Measurements from ENCODE around the gene PYY.

Gene PYY

GRCh38 chr17:43918026-43918389, 35.7 kb downstream of the PYY start:
- in situ Hi-C loops (cut with MboI; ENCODE audit: low sequenced_read_pairs): no loop called here

GRCh38 chr17:43917348-43918025, 36.3 kb downstream of the PYY start:
- in situ Hi-C loops (cut with MboI; ENCODE audit: low sequenced_read_pairs): no loop called here

- in situ Hi-C loops (cut with MboI; ENCODE audit: low sequenced_read_pairs): no loop called here
These were observed 36.8 kb downstream of the PYY start for GRCh38 chr17:43917016-43917347.

GRCh38 chr17:43916385-43916784, 37.4 kb downstream of the PYY start:
- in situ Hi-C loops (cut with MboI; ENCODE audit: low sequenced_read_pairs): no loop called here

GRCh38 chr17:43915559-43915958, 38.2 kb downstream of the PYY start:
- in situ Hi-C loops (cut with MboI; ENCODE audit: low sequenced_read_pairs): no loop called here

- in situ Hi-C loops (cut with MboI; ENCODE audit: low sequenced_read_pairs): no loop called here
These were observed 39.3 kb downstream of the PYY start for GRCh38 chr17:43914451-43914850.

GRCh38 chr17:43913584-43913983, 40.2 kb downstream of the PYY start:
- in situ Hi-C loops (cut with MboI; ENCODE audit: low sequenced_read_pairs): no loop called here

- in situ Hi-C loops (cut with MboI; ENCODE audit: low sequenced_read_pairs): no loop called here
These were observed 41.0 kb downstream of the PYY start for GRCh38 chr17:43912635-43913304.

GRCh38 chr17:43911904-43912303, 41.8 kb downstream of the PYY start:
- in situ Hi-C loops (cut with MboI; ENCODE audit: low sequenced_read_pairs): no loop called here

- in situ Hi-C loops (cut with MboI; ENCODE audit: low sequenced_read_pairs): no loop called here
These were observed 44.1 kb downstream of the PYY start for GRCh38 chr17:43909537-43910231.

- in situ Hi-C loops (cut with MboI; ENCODE audit: low sequenced_read_pairs): no loop called here
These were observed 45.6 kb downstream of the PYY start for GRCh38 chr17:43907998-43908721.

- in situ Hi-C loops (cut with MboI; ENCODE audit: low sequenced_read_pairs): no loop called here
These were observed 46.2 kb downstream of the PYY start, which contains the start of gene MPP2 for GRCh38 chr17:43907425-43907981. MPP2 (minus strand) TSS chr17:43907536; CDS start chr17:43904460, 3,076 bp downstream.

- in situ Hi-C loops (cut with MboI; ENCODE audit: low sequenced_read_pairs): no loop called here
These were observed 46.8 kb downstream of the PYY start for GRCh38 chr17:43906951-43907424.

GRCh38 chr17:43905985-43906852, 47.5 kb downstream of the PYY start:
- in situ Hi-C loops (cut with MboI; ENCODE audit: low sequenced_read_pairs): no loop called here

GRCh38 chr17:43905400-43905984, 48.2 kb downstream of the PYY start:
- in situ Hi-C loops (cut with MboI; ENCODE audit: low sequenced_read_pairs): no loop called here
